BJ (cell line): ENCODE measurements around the gene CUBN. TPM values are rescaled to one million over a fixed set of nuclear protein-coding genes. Genes with fewer than 3 reads are reported as not detected.

Source experiments
- CTCF ChIA-PET: fragments of 350-600 bp; formaldehyde crosslinking; extraction: SDS; loops from one replicate; lab custom pipeline; 2021; ENCODE audit warnings: antibody characterized with exemption, inconsistent platforms; lab: Yijun Ruan, JAX
- POLR2A ChIA-PET: fragments of 300-600 bp; sonication (Branson Sonifier 250); formaldehyde crosslinking; extraction: SDS; loops from one replicate; lab custom pipeline; 2021; ENCODE audit warnings: antibody characterized with exemption; lab: Charles Lee
- DNase-seq: peaks from one replicate; pipeline ENCODE4 v3.0.0-alpha.2; 2011; ENCODE audit warnings: low read depth
- H3K27me3 ChIP-seq: 2 replicates; pipeline ENCODE4 v1.6.0; 2011; ENCODE audit warnings: low read length; ENCODE audit not compliant: control insufficient read depth, insufficient read depth
- H3K36me3 ChIP-seq: 2 replicates; pipeline ENCODE4 v1.5.1; 2011; ENCODE audit warnings: low read length; ENCODE audit not compliant: control insufficient read depth, insufficient read depth
- H3K4me3 ChIP-seq: 2 replicates; pipeline ENCODE4 v1.5.1; 2011; ENCODE audit warnings: low read depth, mild to moderate bottlenecking, control low read depth, low read length
- CTCF ChIP-seq: IDR thresholded peaks from 2 replicates; pipeline ENCODE4 v1.5.1; 2011; ENCODE audit warnings: low read depth, mild to moderate bottlenecking, control low read depth, inconsistent platforms, low read length, moderate library complexity; ENCODE audit not compliant: insufficient read depth
- polyA plus RNA-seq: library from polyadenylated mRNA; depleted of rRNA; stranded (reverse); fragments of >200 nt; gene quantifications from 2 replicates; pipeline ENCODE4 v1.2.3, GENCODE V29; 2011

CUBN gene
- polyA plus RNA-seq, 1 experiment, result 0.39 TPM

- no peaks in the 10 kb centered on the region for H3K36me3 ChIP-seq
- no peaks in the 10 kb centered on the region for H3K27me3 ChIP-seq
- CTCF ChIA-PET, result interaction anchor here (1.2 to 1.3 kb wide), 2 partner anchors 10 to 13 kb away, joined by 3 read pairs; no protein-coding TSS in a partner anchor
- no peak for DNase-seq
- no peak for TF ChIP-seq CTCF
- POLR2A ChIA-PET, result no interaction called here
- H3K4me3 ChIP-seq, result no peak overlapping the region
These were observed 15.1 kb upstream of the CUBN start for GRCh38 chr10:17144757-17145156.

- no peak for TF ChIP-seq CTCF
- ChIA-PET CTCF (interaction anchor here (0.9 to 1.3 kb wide), 3 partner anchors 9 to 199 kb away, joined by 3 read pairs; no protein-coding TSS in a partner anchor), POLR2A (no interaction called here)
- Histone ChIP-seq H3K4me3 (no peak overlapping the region), H3K27me3 (no peaks in the 10 kb centered on the region), H3K36me3 (no peaks in the 10 kb centered on the region)
- no peak for DNase-seq
These were observed 14.4 kb upstream of the CUBN start for GRCh38 chr10:17144032-17144431.

GRCh38 chr10:17143055-17143690 lies 13.6 kb upstream of the CUBN start:
- no peak for TF ChIP-seq CTCF
- H3K27me3 ChIP-seq, result no peaks in the 10 kb centered on the region
- no peak overlapping the region for H3K4me3 ChIP-seq
- CTCF ChIA-PET, result interaction anchor here (0.9 to 1.3 kb wide), 2 partner anchors 8 to 155 kb away, joined by 3 read pairs; no protein-coding TSS in a partner anchor
- DNase-seq, result no peak
- POLR2A ChIA-PET, result no interaction called here
- no peaks in the 10 kb centered on the region for H3K36me3 ChIP-seq

GRCh38 chr10:17141504-17142229 lies 12.1 kb upstream of the CUBN start:
- no peak for DNase-seq
- CTCF ChIA-PET, result interaction anchor here (1.0 kb wide), 1 partner anchor 11 kb away, joined by 5 read pairs; no protein-coding TSS in a partner anchor
- H3K4me3 ChIP-seq, result no peak overlapping the region
- H3K36me3 ChIP-seq, result no peaks in the 10 kb centered on the region
- no peak for TF ChIP-seq CTCF
- H3K27me3 ChIP-seq, result no peaks in the 10 kb centered on the region
- POLR2A ChIA-PET, result no interaction called here

GRCh38 chr10:17140386-17140761 lies 10.8 kb upstream of the CUBN start:
- no peak for TF ChIP-seq CTCF
- no peak overlapping the region for H3K4me3 ChIP-seq
- ChIA-PET POLR2A (no interaction called here), CTCF (interaction anchor here (1.0 to 1.4 kb wide), 2 partner anchors 9 to 12 kb away, joined by 3 to 5 read pairs; no protein-coding TSS in a partner anchor)
- no peak for DNase-seq
- H3K27me3 ChIP-seq, result no peaks in the 10 kb centered on the region
- H3K36me3 ChIP-seq, result no peaks in the 10 kb centered on the region
